D341Med (cell line): ENCODE data around the gene NRP1.

Source experiments
- DNase-seq: peaks from one replicate; pipeline ENCODE4 v3.0.0; 2012; ENCODE audit warnings: low spot score

The NRP1 gene

DNA sequence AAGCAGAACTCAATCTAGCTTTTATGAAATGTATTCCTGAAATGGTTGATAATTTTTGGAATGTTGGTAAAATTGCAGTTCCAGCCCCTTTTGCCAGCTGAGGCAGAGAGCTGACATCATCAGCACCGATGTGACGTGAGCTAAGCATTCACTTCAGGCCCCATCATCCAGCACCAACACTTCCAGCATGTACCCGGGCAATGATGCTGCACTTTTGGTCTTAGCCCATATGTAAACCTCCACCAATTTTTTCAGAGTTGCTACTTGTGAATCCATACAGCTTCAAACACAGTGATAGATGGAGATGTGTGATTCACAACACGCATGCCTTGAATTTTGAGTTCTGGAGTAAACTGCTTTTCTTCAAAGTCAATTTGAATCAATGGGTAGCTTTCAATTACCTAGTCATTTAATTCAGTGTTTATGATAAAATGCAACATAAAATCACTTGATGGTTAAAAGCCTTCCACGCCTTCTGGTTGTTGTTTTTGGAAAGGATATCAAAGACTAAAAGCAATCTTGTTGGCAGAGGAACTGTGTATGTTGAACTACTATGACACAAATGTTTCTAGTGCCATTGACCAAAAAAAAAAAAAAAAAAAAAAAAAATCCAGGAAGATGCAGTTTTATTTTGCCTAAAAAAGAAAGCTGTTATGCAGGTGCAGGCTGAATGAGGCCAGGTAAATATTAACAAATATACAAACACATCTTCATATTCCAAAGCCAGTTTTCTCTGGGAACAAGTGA is 73.9 kb downstream of the NRP1 start:
- DNase-seq, result no peak

DNA sequence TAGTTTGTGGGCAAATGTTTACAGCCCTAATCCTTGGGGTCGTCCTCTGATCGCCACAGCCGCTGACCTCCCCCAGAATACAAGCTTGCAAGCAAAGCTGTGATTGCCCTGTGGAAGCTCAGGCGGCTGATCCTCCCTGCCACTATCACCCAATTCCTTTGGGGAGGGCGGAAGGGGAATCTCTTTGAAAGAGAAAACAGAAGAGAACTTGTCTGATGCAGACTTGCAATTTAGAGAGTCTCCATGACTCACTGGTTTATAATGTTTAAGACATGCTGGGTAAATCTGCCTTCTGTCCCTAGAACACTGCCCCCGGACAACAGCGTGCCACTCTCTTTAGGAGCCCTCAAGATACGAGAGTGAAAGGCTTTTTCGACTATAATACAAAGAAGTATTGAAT is 75.5 kb downstream of the NRP1 start:
- DNase-seq, result no peak

DNA sequence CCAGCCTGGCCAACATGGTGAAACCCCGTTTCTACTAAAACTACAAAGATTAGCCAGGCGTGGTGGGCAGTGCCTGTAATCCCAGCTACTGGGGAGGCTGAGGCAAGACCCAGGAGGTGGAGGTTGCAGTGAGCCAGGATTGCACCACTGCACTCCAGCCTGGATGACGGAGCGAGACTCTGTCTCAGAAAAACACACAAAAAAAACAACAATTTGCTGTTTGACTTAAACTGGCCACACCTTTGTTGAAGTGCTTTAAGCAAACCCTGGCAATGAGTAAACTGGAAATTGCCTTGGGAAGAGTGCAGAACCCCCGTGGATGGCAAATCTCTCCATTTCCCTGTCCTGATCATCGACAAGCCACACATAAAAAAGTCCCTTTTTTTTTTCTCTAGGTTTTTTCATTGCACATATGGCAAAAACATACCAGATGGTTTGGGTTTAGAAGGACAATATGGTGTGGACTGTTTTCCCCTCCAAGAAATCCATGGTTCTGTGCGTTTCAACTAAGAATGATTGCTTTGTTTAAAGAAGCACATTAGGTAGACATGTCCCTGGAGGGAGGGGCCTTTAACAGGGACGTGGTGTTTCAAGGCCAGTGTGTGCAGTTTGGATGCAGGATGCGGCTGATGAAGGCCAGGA is 76.9 kb downstream of the NRP1 start:
- no peak for DNase-seq

DNA sequence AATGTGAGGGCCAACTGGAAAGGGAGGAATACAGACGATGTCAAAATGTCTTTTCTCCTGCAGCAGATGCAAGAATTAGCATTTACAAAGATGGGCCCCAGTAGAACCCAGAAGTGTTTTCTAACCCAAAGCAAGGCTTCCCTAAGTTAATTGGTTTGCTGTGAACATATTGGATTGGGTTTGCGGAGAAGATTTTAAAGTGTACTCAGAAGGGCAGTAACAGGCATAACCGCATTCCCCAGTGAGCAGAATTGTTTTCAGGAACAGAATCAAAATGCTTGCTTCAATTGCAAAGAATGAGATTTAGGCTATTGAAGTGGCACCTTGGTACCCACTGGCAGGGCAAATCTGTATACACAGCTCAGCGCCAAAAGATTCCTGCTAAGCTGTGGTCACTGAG is 78.0 kb downstream of the NRP1 start:
- no peak for DNase-seq

DNA sequence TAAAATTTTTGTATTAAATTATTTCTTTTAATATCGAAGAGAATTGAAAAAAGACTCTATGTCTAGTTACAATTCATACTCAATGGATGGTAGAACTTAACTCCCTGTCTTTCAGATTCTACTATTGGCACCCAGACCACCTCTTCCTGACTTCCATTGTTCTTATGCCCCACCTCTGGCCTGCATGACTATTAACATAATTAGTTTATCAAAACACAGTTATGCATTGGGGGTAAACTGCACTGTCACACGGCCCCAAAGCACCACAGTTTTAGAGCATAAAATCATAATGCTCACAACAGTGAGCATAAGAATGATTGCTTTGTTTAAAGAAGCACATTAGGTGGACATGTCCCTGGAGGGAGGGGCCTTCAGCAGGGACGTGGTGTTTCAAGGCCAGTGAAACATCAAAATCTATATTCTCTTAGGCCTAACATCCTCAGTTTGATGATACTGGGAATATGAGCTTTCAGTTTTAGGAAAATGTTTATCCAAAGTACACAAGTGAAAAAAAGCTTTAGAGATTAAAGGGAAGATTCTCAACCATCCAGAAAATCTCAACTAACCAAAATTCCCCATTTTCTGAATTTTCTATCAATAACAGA is 79.8 kb downstream of the NRP1 start:
- DNase-seq, result no peak

DNA sequence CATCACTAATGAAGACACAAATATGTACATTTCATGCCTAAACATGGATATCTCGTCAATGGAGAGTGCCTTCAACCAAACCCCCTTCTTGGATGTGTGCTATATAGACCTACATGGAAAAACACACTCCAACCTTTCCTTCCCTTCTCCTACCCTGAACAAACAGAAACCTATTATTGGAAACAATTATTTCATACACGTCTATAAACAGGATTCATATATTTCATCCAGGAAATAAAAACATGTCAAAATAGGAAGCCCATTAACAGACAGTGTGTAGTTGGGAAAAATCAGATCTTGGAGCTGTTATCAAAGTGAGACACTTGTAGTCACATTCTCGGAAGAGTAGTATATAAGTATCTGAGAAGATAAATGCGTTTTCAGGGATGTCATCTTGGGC is 81.1 kb downstream of the NRP1 start:
- no peak for DNase-seq

DNA sequence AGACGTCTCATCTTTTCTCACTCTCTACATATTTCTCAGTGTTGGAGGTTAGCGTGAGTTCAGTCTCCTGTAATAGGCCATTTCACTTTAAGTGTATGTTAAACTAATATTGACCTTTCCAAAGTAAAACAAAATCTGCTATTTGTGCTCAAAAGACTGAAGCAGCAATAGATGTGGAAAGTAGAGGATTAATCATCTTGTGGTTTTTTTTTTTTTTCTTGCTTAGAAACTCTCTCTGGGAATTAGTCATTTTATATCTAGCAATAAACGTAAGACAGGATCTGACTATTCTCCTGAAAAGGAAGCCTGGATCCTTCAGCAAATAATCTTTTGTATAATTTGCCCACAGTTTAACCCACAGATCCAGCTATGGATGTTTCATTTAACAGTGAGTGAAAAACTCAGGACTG is 81.7 kb downstream of the NRP1 start:
- no peak for DNase-seq

DNA sequence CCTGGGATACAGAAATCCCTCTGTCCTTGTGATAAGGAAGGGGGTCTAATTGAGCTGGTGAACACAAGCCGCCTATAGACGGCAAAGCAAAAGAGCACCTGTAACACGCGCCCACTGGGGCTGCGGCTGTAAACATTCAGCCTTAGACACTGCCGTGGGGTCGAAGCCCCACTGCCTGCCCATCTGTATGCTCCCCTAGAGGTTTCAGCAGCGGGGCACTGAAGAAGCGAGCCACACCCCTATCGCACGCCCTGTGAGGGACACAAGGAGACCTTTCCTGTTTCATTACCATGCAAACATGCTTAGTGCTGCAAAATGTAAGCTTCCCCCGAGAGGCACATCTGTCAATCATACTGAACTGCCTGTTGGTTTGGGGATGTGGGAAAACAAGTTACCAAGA is 82.1 kb downstream of the NRP1 start:
- DNase-seq, result no peak

DNA sequence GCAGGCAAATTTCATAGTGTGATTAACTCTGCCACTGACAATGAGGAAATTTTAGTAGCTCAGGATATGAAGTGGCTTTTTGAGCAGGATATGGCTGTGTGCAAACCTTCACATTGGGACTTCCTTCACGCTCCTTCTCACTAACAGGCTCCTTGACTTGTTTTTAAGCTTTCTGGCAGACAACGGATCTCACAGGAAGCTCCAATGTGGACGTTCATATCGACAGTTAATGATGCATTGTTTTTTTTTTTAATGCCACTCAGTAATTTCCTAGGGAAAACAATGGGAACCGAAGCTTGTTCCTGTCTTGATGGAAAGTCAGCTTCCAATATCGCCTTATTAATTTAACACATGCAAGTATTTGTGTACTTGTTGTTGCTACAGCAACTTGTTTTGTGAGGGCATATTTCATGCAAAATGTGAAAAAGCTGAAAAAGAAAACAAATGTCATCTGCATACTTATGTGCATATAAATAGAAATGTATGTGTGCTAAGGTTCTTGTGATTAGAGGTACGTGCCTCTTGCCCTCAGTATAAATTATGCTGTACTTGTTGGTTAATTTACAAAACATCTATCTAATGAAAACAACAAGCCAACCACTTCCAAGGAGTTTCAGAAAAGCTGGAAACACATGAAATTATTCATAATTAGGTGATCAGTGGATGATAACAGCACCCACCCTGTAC is 84.7 kb downstream of the NRP1 start:
- no peak for DNase-seq

DNA sequence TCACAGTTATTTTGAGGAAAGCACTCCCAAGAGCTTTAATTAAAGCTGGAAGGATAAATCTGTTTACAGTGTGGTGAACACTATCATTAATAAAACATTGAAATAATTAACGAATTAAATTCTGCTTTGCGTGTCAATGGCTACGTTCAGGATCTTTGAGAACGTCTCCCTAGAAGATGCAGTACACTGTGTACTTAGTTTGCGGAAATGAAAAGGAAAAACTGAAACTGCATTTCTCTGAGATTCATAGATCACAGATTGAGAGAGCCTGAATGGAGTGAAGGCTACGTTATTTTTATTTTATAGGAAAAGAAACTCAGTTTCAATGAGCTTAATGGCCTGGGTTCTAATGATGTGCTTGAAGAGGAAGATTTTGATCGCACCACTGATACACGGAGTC is 85.3 kb downstream of the NRP1 start:
- DNase-seq, result no peak

DNA sequence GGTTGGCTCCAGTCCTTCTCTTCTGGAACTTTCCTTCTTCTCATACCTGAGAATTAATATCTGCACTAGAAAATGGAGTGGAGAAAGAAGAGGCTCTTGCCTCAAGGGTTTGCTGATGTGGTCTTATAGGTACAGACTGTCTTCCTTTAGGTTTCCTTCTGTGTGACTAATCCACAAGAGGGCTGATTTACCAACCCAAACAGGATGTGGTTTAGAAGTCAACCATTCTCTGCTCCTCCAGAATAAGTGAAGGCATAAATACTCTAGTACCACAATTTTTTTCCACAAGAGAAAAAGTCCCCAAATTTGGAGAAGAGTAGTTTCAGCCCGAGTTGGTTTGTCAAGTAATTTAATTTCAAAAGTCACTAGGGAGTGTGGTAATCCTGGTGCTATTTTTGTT is 85.8 kb downstream of the NRP1 start:
- no peak for DNase-seq

DNA sequence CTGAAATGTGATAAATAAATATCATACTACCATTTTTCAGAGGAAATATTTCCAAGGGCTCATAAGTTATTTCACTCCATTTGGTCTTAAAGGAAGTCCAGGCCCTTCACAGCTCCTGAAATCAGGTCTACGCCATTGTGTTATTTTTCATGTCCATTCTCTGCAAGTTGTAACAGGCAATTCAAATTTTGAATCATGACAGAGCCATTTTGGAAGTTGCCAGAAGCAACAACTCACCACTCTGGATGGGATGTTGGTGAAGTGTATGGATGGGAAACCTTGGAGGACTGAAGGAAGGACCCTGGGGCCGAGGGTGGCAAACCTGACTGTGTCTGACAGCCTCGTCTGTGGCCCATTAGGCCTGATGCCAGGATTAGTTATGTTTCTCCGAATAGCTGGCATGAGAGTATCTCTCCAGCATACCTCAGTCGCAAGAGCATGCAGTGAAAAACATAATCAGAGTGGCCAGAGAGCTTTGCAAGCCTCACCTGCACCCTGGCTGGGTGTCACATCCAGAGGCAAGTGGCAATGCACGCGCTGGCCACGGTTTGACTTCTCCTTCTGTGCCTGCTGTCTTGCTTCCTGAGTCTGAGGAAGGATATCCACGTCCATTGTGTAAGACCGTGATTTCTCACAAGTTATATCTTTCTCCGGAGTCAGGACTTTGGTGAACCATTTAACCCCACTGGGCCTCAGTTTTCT is 87.1 kb downstream of the NRP1 start:
- no peak for DNase-seq

DNA sequence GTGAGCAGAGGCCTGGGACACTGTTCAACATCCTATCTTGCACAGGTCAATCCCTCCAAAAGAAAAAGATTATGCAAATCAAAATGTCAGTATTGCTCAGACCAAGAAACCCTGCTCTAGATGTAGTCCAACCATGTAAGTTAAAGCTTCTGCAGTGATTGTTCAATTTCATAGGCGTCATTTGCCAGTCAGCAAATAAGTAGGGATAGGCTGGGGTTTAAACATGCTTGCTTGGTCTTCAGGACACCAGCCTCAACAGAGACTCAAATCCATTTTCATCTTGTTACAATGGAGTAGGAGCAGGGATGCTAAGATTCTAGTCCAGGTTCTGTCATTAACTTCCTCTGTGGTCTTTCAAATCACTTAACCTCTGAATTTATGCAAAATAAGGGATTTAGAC is 89.1 kb downstream of the NRP1 start:
- no peak for DNase-seq

DNA sequence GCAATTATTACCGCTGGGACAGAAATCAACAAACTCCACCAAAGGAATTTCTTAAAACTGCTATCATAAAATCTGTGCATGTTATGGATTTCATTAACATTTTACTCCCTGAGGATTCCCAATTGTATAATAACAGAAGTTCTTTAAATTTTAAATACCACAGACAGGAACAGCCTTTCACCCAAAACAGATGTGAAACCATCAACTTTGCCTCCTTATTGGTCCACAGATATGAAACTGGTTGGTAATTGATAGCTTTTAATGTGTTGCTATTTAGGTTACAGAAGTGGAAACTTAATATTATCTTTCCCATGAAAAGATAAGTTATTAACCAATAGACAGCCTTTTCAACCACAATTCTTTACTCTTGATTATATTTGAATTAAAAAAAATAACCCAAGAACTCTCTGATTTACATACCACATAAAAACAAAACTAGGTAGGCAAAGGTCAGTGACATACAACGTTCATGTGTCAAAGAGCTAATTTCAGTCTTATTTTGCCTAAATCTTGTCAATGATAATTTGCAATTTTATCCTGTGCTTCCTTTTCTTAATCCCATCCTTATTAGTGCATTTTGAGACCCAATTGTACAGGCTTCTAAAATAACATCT is 90.0 kb downstream of the NRP1 start:
- no peak for DNase-seq

DNA sequence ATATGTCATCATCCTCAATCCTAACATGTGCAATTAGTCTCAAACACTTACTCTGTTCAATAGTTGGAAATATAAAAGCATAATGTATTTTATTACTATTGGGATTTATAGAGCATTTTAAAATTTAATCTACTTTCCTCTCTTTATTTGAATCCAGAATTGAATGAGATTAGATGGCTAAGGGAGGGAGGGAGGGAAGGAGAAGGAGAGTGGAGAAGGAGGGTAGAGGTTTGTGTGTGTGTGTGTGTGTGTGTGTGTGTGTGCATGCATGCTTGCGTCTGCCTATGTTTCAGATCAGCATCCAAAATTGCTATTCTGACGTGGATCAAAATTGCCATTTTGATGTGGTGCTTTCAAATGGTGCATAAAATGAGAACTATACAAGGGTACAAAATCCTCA is 90.8 kb downstream of the NRP1 start:
- no peak for DNase-seq

DNA sequence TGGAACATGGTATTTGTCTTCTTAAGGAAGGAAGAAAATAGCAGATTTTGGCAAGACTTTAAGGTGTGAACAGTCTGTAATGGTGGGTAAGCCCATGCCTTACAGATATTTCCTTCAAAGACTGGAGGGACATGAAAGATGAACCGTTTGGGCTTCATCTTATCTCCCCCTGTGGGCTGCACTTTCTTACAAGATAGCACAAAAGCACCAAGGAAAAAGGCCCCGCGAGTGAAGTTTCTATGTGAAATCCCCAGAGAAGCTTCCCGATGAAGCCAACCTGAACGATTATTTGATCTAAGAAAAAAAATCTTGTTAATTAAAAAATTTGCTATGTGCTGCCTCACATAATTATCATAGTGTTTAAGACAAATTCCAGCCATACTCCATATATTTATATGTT is 91.5 kb downstream of the NRP1 start:
- no peak for DNase-seq

DNA sequence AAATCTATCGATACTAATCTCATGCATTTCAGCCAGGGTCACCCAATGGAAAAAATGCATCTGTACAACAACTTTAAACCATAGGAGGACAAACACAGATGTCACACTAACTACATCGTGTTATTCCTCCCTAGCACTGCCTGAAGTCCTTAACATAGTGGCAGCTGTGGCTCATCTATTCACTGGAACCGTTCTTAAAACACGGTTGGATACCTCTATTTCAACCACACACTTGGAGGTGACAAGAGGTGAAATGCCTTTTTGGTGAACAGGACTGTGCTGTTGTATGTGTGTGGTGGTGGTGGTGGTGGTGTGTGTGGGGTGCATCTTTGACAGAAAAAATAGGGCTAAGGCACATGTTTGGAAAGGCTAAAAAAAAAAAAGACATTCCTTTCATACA is 93.1 kb downstream of the NRP1 start:
- no peak for DNase-seq

DNA sequence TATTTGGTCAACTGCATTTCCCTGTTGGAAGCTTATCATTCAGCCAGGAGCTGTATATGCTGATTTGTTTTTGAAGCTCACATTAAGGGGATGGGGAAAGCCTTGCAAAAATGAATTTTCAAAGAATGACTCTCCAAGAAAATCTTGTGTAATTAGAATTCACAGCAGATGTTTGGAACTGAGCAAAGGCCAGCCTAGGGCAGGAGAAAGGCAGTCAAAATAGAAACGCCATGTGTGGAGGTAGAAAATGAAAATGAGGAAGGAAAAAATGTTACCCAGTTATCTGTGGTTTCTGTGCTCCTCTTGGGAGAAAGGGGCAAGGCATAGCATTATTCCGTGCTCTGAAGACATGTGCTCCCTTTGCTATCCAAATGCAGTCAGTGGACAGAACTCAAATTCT is 93.5 kb downstream of the NRP1 start:
- no peak for DNase-seq

DNA sequence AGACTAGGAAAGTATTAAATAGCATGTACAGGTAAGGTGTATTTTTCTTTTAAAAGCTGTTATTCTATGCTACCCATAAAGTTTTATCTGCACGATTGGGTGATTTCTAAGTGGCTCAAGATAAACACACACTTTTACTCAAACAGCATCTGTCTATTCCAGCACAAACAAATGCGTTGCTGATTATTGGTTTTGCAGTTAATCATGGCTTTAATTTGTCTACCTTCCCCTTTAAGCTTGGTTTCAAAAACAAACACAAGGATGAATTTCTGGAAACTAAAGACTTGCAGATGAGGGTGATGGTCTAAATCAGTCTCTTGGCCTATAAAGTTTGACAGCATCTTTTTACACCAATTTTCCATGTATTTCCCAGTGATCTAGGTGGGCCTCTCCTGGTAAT is 94.2 kb downstream of the NRP1 start:
- DNase-seq, result no peak

DNA sequence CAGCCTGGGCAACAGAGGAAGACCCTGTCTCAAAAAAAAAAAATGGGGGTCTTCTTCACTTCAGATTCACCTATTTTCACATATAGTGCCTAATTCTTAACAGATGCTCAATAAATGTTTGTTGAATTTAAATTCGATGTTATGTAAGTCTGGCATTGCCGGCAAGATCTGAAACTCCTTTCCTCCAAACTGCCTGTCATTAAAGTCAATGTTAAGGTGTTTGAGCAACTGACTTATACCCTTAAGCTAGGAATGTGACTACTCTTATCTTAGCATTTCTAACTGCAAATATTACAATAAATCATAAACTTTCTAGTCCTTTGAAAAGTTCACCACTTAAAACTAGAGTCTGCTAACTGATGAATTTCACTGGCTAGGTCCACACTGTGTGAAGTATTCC is 95.2 kb downstream of the NRP1 start:
- no peak for DNase-seq

DNA sequence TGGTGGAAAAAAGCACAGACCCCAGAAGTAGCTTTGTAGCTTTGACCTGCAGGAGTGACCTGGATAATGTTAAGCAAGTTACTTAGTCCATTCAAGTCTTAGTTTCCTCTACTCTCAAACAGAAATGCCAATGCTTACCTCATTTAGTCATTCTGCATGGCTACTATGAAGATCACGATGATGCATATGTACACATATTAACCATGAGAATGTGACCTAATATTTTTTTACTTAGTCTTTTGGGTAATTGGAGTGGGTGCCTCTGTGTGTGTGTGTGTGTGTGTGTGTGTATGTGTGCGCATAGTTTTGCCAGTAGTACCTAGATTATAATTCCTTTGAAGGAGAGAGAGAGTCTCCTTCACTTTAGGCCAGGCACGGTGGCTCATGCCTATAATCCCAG is 95.8 kb downstream of the NRP1 start:
- DNase-seq, result no peak
